T-cell (primary cell): ENCODE data around the gene SLC37A1. TPM values are rescaled to one million over a fixed set of nuclear protein-coding genes. Genes with fewer than 3 reads are reported as not detected.
"Not testable (repeated sequence)": the region's sequence is repeated elsewhere in the genome, so short reads cannot be mapped to it uniquely, and the experiment has no call there.

Source experiments
- ATAC-seq, 4 experiments: fragments of 200-7000 bp in 3 of 4; fragments of 150-1000 bp in 1 of 4; cut with Tn5 transposase; replicated peaks in 1 of 4; 1 replicate in 3 of 4; 2 replicates in 1 of 4; pipeline ENCODE4 v1.10.0; 2021; ENCODE audit warnings: moderate library complexity in 3 of 4, mild to moderate bottlenecking in 2 of 4, moderate number of reproducible peaks in 1 of 4
- CTCF ChIA-PET, 2 donors: fragments of 300-600 bp; sonication (Branson Sonifier 250); formaldehyde crosslinking; loops; one replicate each; lab custom pipeline; 2022; ENCODE audit warnings: antibody characterized with exemption in 2 of 2; lab: Charles Lee
- POLR2A ChIA-PET, 2 donors: fragments of 300-600 bp; sonication (Branson Sonifier 250); formaldehyde crosslinking; loops; one replicate each; lab custom pipeline; 2022; ENCODE audit warnings: antibody characterized with exemption in 2 of 2; lab: Charles Lee
- DNase-seq, 35 experiments: peaks; one replicate each; pipeline versions ENCODE4 v3.0.0 to v3.0.0-alpha.2; 2013 to 2023
- H3K27ac ChIP-seq: one replicate; pipeline ENCODE4 v1.5.1; 2013; ENCODE audit warnings: low read length
- H3K27me3 ChIP-seq, 2 experiments: replicated peaks in 1 of 2; 1 replicate in 1 of 2; 2 replicates in 1 of 2; pipeline versions ENCODE4 v1.6.1 to v1.7.0; 2013; ENCODE audit warnings: low read length in 1 of 2, mixed read lengths in 1 of 2; ENCODE audit not compliant: control insufficient read depth in 2 of 2, insufficient read depth in 2 of 2; ENCODE audit errors: extremely low read depth in 1 of 2
- H3K36me3 ChIP-seq, 2 donors: 1 replicate in 1 of 2; 2 replicates in 1 of 2; pipeline versions ENCODE4 v1.6.1 to v1.7.0; 2013; ENCODE audit warnings: low read length in 1 of 2; ENCODE audit not compliant: control insufficient read depth in 2 of 2, insufficient read depth in 1 of 2; ENCODE audit errors: extremely low read depth in 1 of 2
- H3K4me1 ChIP-seq, 2 experiments: 1 replicate in 1 of 2; 2 replicates in 1 of 2; pipeline versions ENCODE4 v1.6.1 to v1.7.0; 2013; ENCODE audit warnings: low read length in 2 of 2, mixed read lengths in 1 of 2; ENCODE audit not compliant: insufficient read depth in 2 of 2, control insufficient read depth in 1 of 2; ENCODE audit errors: extremely low read depth in 1 of 2
- H3K4me3 ChIP-seq, 2 donors: 1 replicate in 1 of 2; 2 replicates in 1 of 2; pipeline versions ENCODE4 v1.5.1 to v1.7.0; 2013; ENCODE audit warnings: mild to moderate bottlenecking in 2 of 2, low read length in 1 of 2, moderate library complexity in 1 of 2; ENCODE audit not compliant: control insufficient read depth in 1 of 2; ENCODE audit errors: extremely low read depth in 1 of 2
- H3K9me3 ChIP-seq: 2 replicates; pipeline ENCODE4 v1.7.0; 2013
- H3K27ac Mint-ChIP-seq, 2 donors: one replicate each; pipeline ENCODE4 v1.8.0; 2020 to 2021; ENCODE audit warnings: mild to moderate bottlenecking in 2 of 2, mixed read lengths in 2 of 2
- H3K27me3 Mint-ChIP-seq, 2 donors: one replicate each; pipeline ENCODE4 v1.8.0; 2021 to 2022; ENCODE audit warnings: mixed read lengths in 2 of 2
- H3K36me3 Mint-ChIP-seq: one replicate; pipeline ENCODE4 v1.8.0; 2021; ENCODE audit warnings: mixed read lengths
- H3K4me1 Mint-ChIP-seq, 3 donors: one replicate each; pipeline ENCODE4 v1.8.0; 2020 to 2022; ENCODE audit warnings: mixed read lengths in 3 of 3, mild to moderate bottlenecking in 1 of 3
- H3K4me3 Mint-ChIP-seq, 3 donors: one replicate each; pipeline ENCODE4 v1.8.0; 2020 to 2022; ENCODE audit warnings: mild to moderate bottlenecking in 3 of 3, mixed read lengths in 3 of 3, moderate library complexity in 3 of 3
- H3K9me3 Mint-ChIP-seq, 3 donors: one replicate each; pipeline ENCODE4 v1.8.0; 2020 to 2022; ENCODE audit warnings: mixed read lengths in 3 of 3
- WGBS: methylation state at CpG from one replicate; pipeline ENCODE4 v1.1.5; 2013; ENCODE audit warnings: missing lambda C conversion rate; ENCODE audit not compliant: insufficient coverage; 5-methylcytosine and 5-hydroxymethylcytosine counted together
- total RNA-seq, 35 experiments: library from RNA in 6 of 35; stranded (reverse) in 6 of 35; fragments of 120-200 nt in 1 of 35; gene quantifications; one replicate each; pipeline versions ENCODE4 v1.2.1 to v1.2.4 and lab custom pipeline; 2013 to 2026

Gene SLC37A1
- total RNA-seq, 5 donors from 2014 or later (not counting 1 experiment from before 2014, with no cell fraction given), result 18.7 to 26.3 (median 22.6) TPM

- DNase-seq (peak; percentile 16 to 78 (median 39)), ATAC-seq (peak; percentile 71 to 79 (median 74))
- WGBS, result 6% methylated on average over 12 of the region's 14 CpGs
- Histone ChIP-seq H3K9me3 (no peaks in the 10 kb centered on the region), H3K27ac (peak overlapping the region; percentile 78), H3K4me1 (peaks cover 17 to 38% of the 10 kb centered on the region in 2 experiments), H3K4me3 (peak overlapping the region; percentile 38 to 66), H3K36me3 (peaks cover 0 to under 1% of the 10 kb centered on the region in 2 donors), H3K27me3 (peaks cover 0 to 23% of the 10 kb centered on the region in 2 experiments)
- peaks cover 0 to 14% (median 0%) of the 10 kb centered on the region in 3 donors for H3K9me3 Mint-ChIP-seq
- H3K27me3 Mint-ChIP-seq, result peaks cover 0 to 3% of the 10 kb centered on the region in 2 donors
- POLR2A ChIA-PET, result interaction anchor here in 1 of 2 donors (0.6 kb wide), 1 partner anchor 100 kb away, joined by 6 read pairs; no protein-coding TSS in a partner anchor
- H3K4me3 Mint-ChIP-seq, result no peak overlapping the region
- H3K36me3 Mint-ChIP-seq, result no peaks in the 10 kb centered on the region
- CTCF ChIA-PET, result no interaction called here
- no peak overlapping the region for H3K27ac Mint-ChIP-seq
- H3K4me1 Mint-ChIP-seq, result peaks cover 4 to 10% (median 9%) of the 10 kb centered on the region in 3 donors
These were observed 101.2 kb downstream of the SLC37A1 start for GRCh38 chr21:42614811-42615351.

- peaks cover 0 to 27% of the 10 kb centered on the region in 2 experiments for H3K27me3 ChIP-seq
- DNase-seq, H3K9me3 ChIP-seq, H3K36me3 ChIP-seq, H3K36me3 Mint-ChIP-seq, CTCF ChIA-PET, H3K27ac ChIP-seq, H3K4me3 Mint-ChIP-seq, ATAC-seq, H3K4me1 Mint-ChIP-seq, POLR2A ChIA-PET, H3K27me3 Mint-ChIP-seq, H3K27ac Mint-ChIP-seq: not testable (repeated sequence)
- WGBS, result no CpG with 5 or more reads among the region's 5 CpGs
- peaks cover 17 to 38% of the 10 kb centered on the region in 2 experiments for H3K4me1 ChIP-seq
- peak overlapping the region in 1 of 2 donors; percentile 38 for H3K4me3 ChIP-seq
- peaks cover 0 to 14% (median 0%) of the 10 kb centered on the region in 3 donors for H3K9me3 Mint-ChIP-seq
These were observed 101.7 kb downstream of the SLC37A1 start for GRCh38 chr21:42615377-42615776.

GRCh38 chr21:42615924-42616323 is 102.3 kb downstream of the SLC37A1 start:
- ATAC-seq (no peak), DNase-seq (no peak)
- H3K36me3 Mint-ChIP-seq, result no peaks in the 10 kb centered on the region
- CTCF ChIA-PET, result no interaction called here
- Histone ChIP-seq H3K36me3 (no peaks in the 10 kb centered on the region), H3K4me1 (peaks cover 17 to 38% of the 10 kb centered on the region in 2 experiments), H3K27me3 (peaks cover 0 to 27% of the 10 kb centered on the region in 2 experiments), H3K9me3 (no peaks in the 10 kb centered on the region), H3K4me3 (peak overlapping the region in 1 of 2 donors; percentile 35), H3K27ac (no peak overlapping the region)
- H3K4me1 Mint-ChIP-seq, result peaks cover 3 to 6% (median 5%) of the 10 kb centered on the region in 3 donors
- H3K27ac Mint-ChIP-seq, result no peak overlapping the region
- H3K27me3 Mint-ChIP-seq, result peaks cover 0 to 3% of the 10 kb centered on the region in 2 donors
- POLR2A ChIA-PET, result no interaction called here
- peaks cover 0 to 14% (median 0%) of the 10 kb centered on the region in 3 donors for H3K9me3 Mint-ChIP-seq
- H3K4me3 Mint-ChIP-seq, result no peak overlapping the region
- WGBS, result 58% methylated on average over 3 of the region's 3 CpGs

GRCh38 chr21:42616446-42616845 is 102.8 kb downstream of the SLC37A1 start:
- ATAC-seq, result peak; percentile 50 to 64 (median 52)
- H3K36me3 ChIP-seq, result no peaks in the 10 kb centered on the region
- H3K27ac Mint-ChIP-seq, result no peak overlapping the region
- H3K4me1 ChIP-seq, result peaks cover 17 to 38% of the 10 kb centered on the region in 2 experiments
- no peaks in the 10 kb centered on the region for H3K36me3 Mint-ChIP-seq
- peaks cover 3 to 6% (median 5%) of the 10 kb centered on the region in 3 donors for H3K4me1 Mint-ChIP-seq
- no peak overlapping the region for H3K27ac ChIP-seq
- 5% methylated on average over 17 of the region's 18 CpGs for WGBS
- H3K27me3 ChIP-seq, result peaks cover 0 to 31% of the 10 kb centered on the region in 2 experiments
- no peaks in the 10 kb centered on the region for H3K9me3 ChIP-seq
- peak in 30 of 35 experiments; percentile 9 to 55 (median 29) for DNase-seq
- H3K27me3 Mint-ChIP-seq, result peaks cover 0 to 3% of the 10 kb centered on the region in 2 donors
- H3K4me3 Mint-ChIP-seq, result no peak overlapping the region
- peaks cover 0 to 14% (median 0%) of the 10 kb centered on the region in 3 donors for H3K9me3 Mint-ChIP-seq
- CTCF ChIA-PET, result no interaction called here
- POLR2A ChIA-PET, result no interaction called here
- peak overlapping the region; percentile 23 to 35 for H3K4me3 ChIP-seq

- peaks cover 0 to 12% (median 0%) of the 10 kb centered on the region in 3 donors for H3K9me3 Mint-ChIP-seq
- H3K4me3 ChIP-seq, result peak overlapping the region; percentile 23 to 35
- ChIA-PET POLR2A (no interaction called here), CTCF (no interaction called here)
- no peak overlapping the region for H3K4me3 Mint-ChIP-seq
- no peaks in the 10 kb centered on the region for H3K36me3 ChIP-seq
- no peaks in the 10 kb centered on the region for H3K9me3 ChIP-seq
- peaks cover 0 to 31% of the 10 kb centered on the region in 2 experiments for H3K27me3 ChIP-seq
- no peak overlapping the region for H3K27ac ChIP-seq
- DNase-seq (no peak), ATAC-seq (no peak)
- H3K27ac Mint-ChIP-seq, result no peak overlapping the region
- peaks cover 0 to 3% of the 10 kb centered on the region in 2 donors for H3K27me3 Mint-ChIP-seq
- H3K36me3 Mint-ChIP-seq, result no peaks in the 10 kb centered on the region
- 87% methylated on average over 20 of the region's 21 CpGs for WGBS
- peaks cover 17 to 38% of the 10 kb centered on the region in 2 experiments for H3K4me1 ChIP-seq
- H3K4me1 Mint-ChIP-seq, result peaks cover 3 to 6% (median 5%) of the 10 kb centered on the region in 3 donors
These were observed 103.3 kb downstream of the SLC37A1 start for GRCh38 chr21:42616941-42617340.

- H3K4me3 ChIP-seq, result no peak overlapping the region
- POLR2A ChIA-PET, result no interaction called here
These were observed 103.8 kb downstream of the SLC37A1 start for GRCh38 chr21:42617486-42617885.

More at GRCh38 chr21:42617486-42617885, 103.8 kb downstream of the SLC37A1 start:
- 85% methylated on average over 19 of the region's 23 CpGs for WGBS
- Histone ChIP-seq H3K27ac (no peak overlapping the region), H3K9me3 (no peaks in the 10 kb centered on the region), H3K36me3 (no peaks in the 10 kb centered on the region), H3K4me1 (peaks cover 17 to 38% of the 10 kb centered on the region in 2 experiments), H3K27me3 (peaks cover 0 to 31% of the 10 kb centered on the region in 2 experiments)
- Mint-ChIP-seq H3K27me3 (peaks cover 0 to 3% of the 10 kb centered on the region in 2 donors), H3K36me3 (no peaks in the 10 kb centered on the region), H3K27ac (no peak overlapping the region), H3K9me3 (peaks cover 0 to 6% (median 0%) of the 10 kb centered on the region in 3 donors), H3K4me1 (peaks cover 3 to 6% (median 5%) of the 10 kb centered on the region in 3 donors), H3K4me3 (no peak overlapping the region)
- ATAC-seq (no peak), DNase-seq (no peak)
- CTCF ChIA-PET, result no interaction called here
